ENCODE measurements around the gene PRIMPOL. TPM values are rescaled to one million over a fixed set of nuclear protein-coding genes. Genes with fewer than 3 reads are reported as not detected.
A peak's percentile ranks its signal among the peaks of the same experiment; 100 is the strongest.

The PRIMPOL gene
- total and polyA plus RNA-seq, 2 experiments from 2014 or later: 9.1 to 14.5 TPM

DNA sequence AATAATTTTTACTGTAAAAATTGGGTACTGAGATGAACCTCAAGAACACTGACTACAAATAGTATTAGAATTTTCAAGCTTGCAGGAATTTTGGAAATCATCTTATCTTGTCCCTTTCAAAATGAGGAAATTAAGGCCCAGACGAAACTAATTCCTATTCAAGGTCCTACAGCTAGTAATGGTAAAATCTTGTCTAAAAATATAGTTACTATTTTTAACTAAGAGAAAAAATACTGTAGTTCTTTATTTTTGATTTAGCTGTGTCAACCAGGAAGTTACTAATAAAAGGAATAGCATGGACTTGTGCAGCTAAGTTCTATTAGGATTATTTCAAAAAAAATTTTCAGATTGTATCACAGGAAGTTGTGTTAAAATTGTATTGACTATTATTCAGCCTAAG, 12.7 kb downstream of the PRIMPOL start:
- no peaks in the 10 kb centered on the region for H4K20me1 ChIP-seq (ENCODE audit: insufficient read depth, poor library complexity, severe bottlenecking)
- no peak overlapping the region for H3K4me3 ChIP-seq
- no peak for DNase-seq (ENCODE audit: low spot score)
- TF ChIP-seq, protein P1, sequence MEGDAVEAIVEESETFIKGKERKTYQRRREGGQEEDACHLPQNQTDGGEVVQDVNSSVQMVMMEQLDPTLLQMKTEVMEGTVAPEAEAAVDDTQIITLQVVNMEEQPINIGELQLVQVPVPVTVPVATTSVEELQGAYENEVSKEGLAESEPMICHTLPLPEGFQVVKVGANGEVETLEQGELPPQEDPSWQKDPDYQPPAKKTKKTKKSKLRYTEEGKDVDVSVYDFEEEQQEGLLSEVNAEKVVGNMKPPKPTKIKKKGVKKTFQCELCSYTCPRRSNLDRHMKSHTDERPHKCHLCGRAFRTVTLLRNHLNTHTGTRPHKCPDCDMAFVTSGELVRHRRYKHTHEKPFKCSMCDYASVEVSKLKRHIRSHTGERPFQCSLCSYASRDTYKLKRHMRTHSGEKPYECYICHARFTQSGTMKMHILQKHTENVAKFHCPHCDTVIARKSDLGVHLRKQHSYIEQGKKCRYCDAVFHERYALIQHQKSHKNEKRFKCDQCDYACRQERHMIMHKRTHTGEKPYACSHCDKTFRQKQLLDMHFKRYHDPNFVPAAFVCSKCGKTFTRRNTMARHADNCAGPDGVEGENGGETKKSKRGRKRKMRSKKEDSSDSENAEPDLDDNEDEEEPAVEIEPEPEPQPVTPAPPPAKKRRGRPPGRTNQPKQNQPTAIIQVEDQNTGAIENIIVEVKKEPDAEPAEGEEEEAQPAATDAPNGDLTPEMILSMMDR (IDR thresholded peaks at IDR 0.05; ENCODE audit: poor library complexity): no peak
- no peak for TF ChIP-seq EZH2 (IDR thresholded peaks at IDR 0.05; ENCODE audit: borderline replicate concordance)
- TF ChIP-seq EZH2phosphoT487 (IDR thresholded peaks at IDR 0.05; ENCODE audit: low read depth, severe bottlenecking, unreplicated experiment): no peak
- 100% methylated on average over 1 of the region's 1 CpG for WGBS (ENCODE audit: low lambda C conversion rate, missing lambda C conversion rate)
- H3K27me3 ChIP-seq: no peaks in the 10 kb centered on the region
- H3K4me2 ChIP-seq: no peak overlapping the region
- H3K27ac ChIP-seq: no peak overlapping the region
- H3K4me1 ChIP-seq (ENCODE audit: insufficient read depth): no peaks in the 10 kb centered on the region
- H3K79me2 ChIP-seq: no peaks in the 10 kb centered on the region
- H3K36me3 ChIP-seq (replicated peaks; ENCODE audit: insufficient read depth, low read depth): no peaks in the 10 kb centered on the region
- H3K9me3 ChIP-seq (ENCODE audit: low read depth): no peaks in the 10 kb centered on the region
- no peak overlapping the region for H2AFZ ChIP-seq
- no peaks in the 10 kb centered on the region for H3K9me2 ChIP-seq (replicated peaks; ENCODE audit: insufficient read depth)

DNA sequence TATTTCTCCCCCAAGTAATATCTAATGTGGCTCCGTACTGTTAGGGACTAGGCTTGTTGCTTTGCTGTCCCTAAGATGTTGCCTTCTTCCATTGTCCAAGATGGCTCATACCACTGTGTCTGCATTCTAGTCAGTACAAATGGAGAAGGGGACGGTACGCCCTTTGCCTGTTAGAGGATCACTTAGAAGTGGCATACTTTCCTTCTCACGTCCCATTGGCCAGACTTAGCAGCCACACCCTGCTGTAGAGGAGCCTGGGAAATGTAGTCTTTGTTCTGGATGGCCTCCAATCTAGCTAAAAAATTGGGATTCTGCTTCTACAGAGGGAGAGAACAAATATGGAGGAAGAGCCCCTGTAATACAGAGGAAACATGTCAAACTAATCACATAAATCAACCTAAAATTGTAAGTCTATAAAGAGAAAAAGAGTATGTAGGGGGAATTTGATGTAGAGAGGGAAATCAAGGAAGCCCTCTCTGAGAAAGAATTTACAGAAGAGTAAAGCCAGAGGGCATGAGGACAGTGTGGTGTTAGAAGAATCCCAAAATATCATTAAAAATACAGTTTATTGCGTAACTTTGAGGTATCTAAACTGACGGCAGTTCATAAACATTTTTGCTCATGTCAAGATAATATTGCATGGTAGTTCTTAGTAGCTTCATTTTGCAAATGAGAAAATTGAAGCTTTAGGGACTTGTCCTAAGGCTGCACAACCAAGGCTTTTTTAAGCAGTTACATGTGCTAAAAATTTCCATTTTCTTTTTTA, 15.1 kb downstream of the PRIMPOL start:
- DNase-seq (ENCODE audit: low spot score): no peak
- TF ChIP-seq EZH2 (IDR thresholded peaks at IDR 0.05; ENCODE audit: borderline replicate concordance) (no peak), EZH2phosphoT487 (IDR thresholded peaks at IDR 0.05; ENCODE audit: low read depth, severe bottlenecking, unreplicated experiment) (no peak)
- TF ChIP-seq, protein P1 (IDR thresholded peaks at IDR 0.05; ENCODE audit: poor library complexity): no peak
- no peak overlapping the region for H2AFZ ChIP-seq
- 72% methylated on average over 6 of the region's 6 CpGs for WGBS (ENCODE audit: low lambda C conversion rate, missing lambda C conversion rate)
- no peaks in the 10 kb centered on the region for H4K20me1 ChIP-seq (ENCODE audit: insufficient read depth, poor library complexity, severe bottlenecking)
- H3K9me2 ChIP-seq (replicated peaks; ENCODE audit: insufficient read depth): no peaks in the 10 kb centered on the region
- no peaks in the 10 kb centered on the region for H3K9me3 ChIP-seq (ENCODE audit: low read depth)
- no peaks in the 10 kb centered on the region for H3K79me2 ChIP-seq
- H3K27me3 ChIP-seq: no peaks in the 10 kb centered on the region
- no peak overlapping the region for H3K27ac ChIP-seq
- H3K36me3 ChIP-seq (replicated peaks; ENCODE audit: insufficient read depth, low read depth): no peaks in the 10 kb centered on the region
- no peak overlapping the region for H3K4me2 ChIP-seq
- H3K4me1 ChIP-seq (ENCODE audit: insufficient read depth): no peaks in the 10 kb centered on the region
- H3K4me3 ChIP-seq: no peak overlapping the region

DNA sequence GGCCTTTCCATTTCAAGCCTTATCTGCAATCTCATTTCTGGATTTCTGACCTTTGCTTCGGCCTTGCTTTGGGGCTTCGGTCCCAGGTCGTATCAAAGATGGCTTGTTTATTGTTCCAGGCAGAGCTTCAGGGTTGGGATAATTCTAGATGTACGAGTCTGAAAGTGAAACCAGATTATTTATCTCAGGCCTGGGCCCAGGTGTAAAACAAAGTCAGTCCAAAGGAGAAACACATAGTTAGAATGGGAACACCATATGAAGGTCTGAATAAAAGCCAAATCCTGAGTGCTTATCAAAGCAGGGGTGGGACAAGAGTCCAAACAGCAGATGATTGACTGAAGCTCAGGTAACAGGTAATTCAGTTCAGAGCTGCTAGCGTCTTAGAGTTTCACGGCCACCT, 17.1 kb downstream of the PRIMPOL start:
- no peak overlapping the region for H2AFZ ChIP-seq
- no peaks in the 10 kb centered on the region for H3K36me3 ChIP-seq (replicated peaks; ENCODE audit: insufficient read depth, low read depth)

More for the DNA sequence above, 17.1 kb downstream of the PRIMPOL start:
- Histone ChIP-seq H3K27me3 (no peaks in the 10 kb centered on the region), H3K4me2 (peak overlapping the region; percentile 54), H3K9me3 (ENCODE audit: low read depth) (no peaks in the 10 kb centered on the region), H3K4me3 (no peak overlapping the region), H3K27ac (peak overlapping the region; percentile 33), H3K79me2 (no peaks in the 10 kb centered on the region), H3K4me1 (ENCODE audit: insufficient read depth) (no peaks in the 10 kb centered on the region), H3K9me2 (replicated peaks; ENCODE audit: insufficient read depth) (no peaks in the 10 kb centered on the region), H4K20me1 (ENCODE audit: insufficient read depth, poor library complexity, severe bottlenecking) (no peaks in the 10 kb centered on the region)
- WGBS (ENCODE audit: low lambda C conversion rate, missing lambda C conversion rate): 83% methylated on average over 6 of the region's 6 CpGs
- TF ChIP-seq, protein P1 (IDR thresholded peaks at IDR 0.05; ENCODE audit: poor library complexity): no peak
- no peak for TF ChIP-seq EZH2phosphoT487 (IDR thresholded peaks at IDR 0.05; ENCODE audit: low read depth, severe bottlenecking, unreplicated experiment)
- no peak for TF ChIP-seq EZH2 (IDR thresholded peaks at IDR 0.05; ENCODE audit: borderline replicate concordance)
- no peak for DNase-seq (ENCODE audit: low spot score)

All from hepatocyte (in vitro differentiated cells).